ENCODE measurements around the gene ERGIC3.

ERGIC3 gene

DNA sequence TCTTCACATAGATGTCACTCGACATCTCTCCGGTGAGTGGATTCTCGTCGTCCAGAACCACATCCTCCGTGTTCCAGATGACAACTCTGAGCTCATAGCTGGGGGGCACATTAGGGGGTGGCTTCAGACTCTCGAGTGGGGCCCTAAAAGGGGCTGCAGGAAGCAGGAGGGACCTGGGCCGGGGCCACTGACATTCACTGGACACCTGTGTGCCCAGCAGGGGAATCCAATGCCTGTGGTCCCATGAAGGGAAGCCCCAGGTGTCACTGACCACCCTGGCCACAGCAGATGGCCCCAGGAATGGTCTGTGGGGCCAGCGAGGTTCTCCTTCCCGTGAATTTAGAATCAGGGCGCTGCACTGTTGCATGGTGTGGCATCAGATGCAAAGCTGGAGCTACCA, 18.7 kb downstream of the ERGIC3 start:
- TF ChIP-seq ISL1 (CRISPR knock-in tag; IDR thresholded peaks at IDR 0.05) = no peak
- TF ChIP-seq OSR1 (CRISPR knock-in tag; IDR thresholded peaks at IDR 0.05) = no peak
- TF ChIP-seq ZFP3 (CRISPR knock-in tag; IDR thresholded peaks at IDR 0.05) = no peak
- TF ChIP-seq, protein P1, sequence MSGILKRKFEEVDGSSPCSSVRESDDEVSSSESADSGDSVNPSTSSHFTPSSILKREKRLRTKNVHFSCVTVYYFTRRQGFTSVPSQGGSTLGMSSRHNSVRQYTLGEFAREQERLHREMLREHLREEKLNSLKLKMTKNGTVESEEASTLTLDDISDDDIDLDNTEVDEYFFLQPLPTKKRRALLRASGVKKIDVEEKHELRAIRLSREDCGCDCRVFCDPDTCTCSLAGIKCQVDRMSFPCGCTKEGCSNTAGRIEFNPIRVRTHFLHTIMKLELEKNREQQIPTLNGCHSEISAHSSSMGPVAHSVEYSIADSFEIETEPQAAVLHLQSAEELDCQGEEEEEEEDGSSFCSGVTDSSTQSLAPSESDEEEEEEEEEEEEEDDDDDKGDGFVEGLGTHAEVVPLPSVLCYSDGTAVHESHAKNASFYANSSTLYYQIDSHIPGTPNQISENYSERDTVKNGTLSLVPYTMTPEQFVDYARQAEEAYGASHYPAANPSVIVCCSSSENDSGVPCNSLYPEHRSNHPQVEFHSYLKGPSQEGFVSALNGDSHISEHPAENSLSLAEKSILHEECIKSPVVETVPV (CRISPR knock-in tag; IDR thresholded peaks at IDR 0.05) = no peak
- TF ChIP-seq, protein P2, sequence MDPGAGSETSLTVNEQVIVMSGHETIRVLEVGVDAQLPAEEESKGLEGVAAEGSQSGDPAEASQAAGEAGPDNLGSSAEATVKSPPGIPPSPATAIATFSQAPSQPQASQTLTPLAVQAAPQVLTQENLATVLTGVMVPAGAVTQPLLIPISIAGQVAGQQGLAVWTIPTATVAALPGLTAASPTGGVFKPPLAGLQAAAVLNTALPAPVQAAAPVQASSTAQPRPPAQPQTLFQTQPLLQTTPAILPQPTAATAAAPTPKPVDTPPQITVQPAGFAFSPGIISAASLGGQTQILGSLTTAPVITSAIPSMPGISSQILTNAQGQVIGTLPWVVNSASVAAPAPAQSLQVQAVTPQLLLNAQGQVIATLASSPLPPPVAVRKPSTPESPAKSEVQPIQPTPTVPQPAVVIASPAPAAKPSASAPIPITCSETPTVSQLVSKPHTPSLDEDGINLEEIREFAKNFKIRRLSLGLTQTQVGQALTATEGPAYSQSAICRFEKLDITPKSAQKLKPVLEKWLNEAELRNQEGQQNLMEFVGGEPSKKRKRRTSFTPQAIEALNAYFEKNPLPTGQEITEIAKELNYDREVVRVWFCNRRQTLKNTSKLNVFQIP (CRISPR knock-in tag; IDR thresholded peaks at IDR 0.05; ENCODE audit: borderline replicate concordance, low read depth) = no peak
- TF ChIP-seq BACH2 (CRISPR knock-in tag; IDR thresholded peaks at IDR 0.05; ENCODE audit: borderline replicate concordance) = no peak
- no peak for TF ChIP-seq ARNTL (CRISPR knock-in tag; IDR thresholded peaks at IDR 0.05; ENCODE audit: borderline replicate concordance, low read depth)
- TF ChIP-seq, protein P3, sequence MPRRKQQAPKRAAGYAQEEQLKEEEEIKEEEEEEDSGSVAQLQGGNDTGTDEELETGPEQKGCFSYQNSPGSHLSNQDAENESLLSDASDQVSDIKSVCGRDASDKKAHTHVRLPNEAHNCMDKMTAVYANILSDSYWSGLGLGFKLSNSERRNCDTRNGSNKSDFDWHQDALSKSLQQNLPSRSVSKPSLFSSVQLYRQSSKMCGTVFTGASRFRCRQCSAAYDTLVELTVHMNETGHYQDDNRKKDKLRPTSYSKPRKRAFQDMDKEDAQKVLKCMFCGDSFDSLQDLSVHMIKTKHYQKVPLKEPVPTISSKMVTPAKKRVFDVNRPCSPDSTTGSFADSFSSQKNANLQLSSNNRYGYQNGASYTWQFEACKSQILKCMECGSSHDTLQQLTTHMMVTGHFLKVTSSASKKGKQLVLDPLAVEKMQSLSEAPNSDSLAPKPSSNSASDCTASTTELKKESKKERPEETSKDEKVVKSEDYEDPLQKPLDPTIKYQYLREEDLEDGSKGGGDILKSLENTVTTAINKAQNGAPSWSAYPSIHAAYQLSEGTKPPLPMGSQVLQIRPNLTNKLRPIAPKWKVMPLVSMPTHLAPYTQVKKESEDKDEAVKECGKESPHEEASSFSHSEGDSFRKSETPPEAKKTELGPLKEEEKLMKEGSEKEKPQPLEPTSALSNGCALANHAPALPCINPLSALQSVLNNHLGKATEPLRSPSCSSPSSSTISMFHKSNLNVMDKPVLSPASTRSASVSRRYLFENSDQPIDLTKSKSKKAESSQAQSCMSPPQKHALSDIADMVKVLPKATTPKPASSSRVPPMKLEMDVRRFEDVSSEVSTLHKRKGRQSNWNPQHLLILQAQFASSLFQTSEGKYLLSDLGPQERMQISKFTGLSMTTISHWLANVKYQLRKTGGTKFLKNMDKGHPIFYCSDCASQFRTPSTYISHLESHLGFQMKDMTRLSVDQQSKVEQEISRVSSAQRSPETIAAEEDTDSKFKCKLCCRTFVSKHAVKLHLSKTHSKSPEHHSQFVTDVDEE (CRISPR knock-in tag; IDR thresholded peaks at IDR 0.05) = no peak
- TF ChIP-seq ZFP30 (CRISPR knock-in tag; IDR thresholded peaks at IDR 0.05) = no peak
- no peak for TF ChIP-seq ZNF8 (CRISPR knock-in tag; IDR thresholded peaks at IDR 0.05)
- no peak for TF ChIP-seq ZNF70 (CRISPR knock-in tag; IDR thresholded peaks at IDR 0.05)
- ATAC-seq = no peak

DNA sequence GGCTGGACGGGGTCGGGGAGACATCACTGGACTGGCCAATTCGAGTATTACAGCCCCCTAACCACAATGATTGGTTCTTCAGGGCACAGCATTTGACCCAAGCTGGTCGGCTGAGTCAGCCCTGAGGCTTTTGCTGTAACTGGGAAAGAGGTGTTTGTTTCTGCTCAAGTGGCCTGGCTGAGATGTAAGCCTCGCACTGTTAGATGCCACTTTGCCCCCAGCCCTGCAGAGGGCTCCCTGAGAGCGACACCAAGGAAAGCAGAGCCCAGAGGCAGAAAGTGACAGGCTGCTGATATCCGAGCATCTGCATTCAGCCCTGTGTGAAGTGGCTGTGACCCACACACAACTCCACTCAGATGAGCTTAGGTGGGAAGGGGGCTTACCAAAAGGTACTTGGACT, 19.4 kb downstream of the ERGIC3 start:
- peak; percentile 86 for ATAC-seq
- TF ChIP-seq CSDC2 (CRISPR knock-in tag; IDR thresholded peaks at IDR 0.05) (no peak), ZFP30 (CRISPR knock-in tag; IDR thresholded peaks at IDR 0.05) (no peak), ARNTL (CRISPR knock-in tag; IDR thresholded peaks at IDR 0.05; ENCODE audit: borderline replicate concordance, low read depth) (no peak)

DNA sequence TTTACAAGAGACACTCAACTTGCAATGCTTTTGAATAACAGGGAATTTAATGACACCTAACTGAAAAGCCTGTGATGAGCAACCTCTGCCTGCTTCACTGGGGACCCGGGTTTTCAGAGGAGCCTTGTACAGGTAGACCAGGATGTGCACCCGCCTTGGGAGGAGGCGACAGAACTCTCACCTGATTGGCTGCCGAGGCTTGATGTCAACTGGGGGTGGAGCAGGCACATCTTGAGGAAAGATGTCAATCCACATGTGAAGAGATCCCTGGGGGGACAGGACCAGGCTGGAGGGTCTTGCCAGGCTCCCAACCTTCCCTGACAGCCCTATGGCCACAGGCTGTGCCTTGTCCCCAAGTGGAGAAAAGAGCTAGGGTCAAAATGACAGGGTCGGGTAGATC, 19.8 kb downstream of the ERGIC3 start:
- ATAC-seq = no peak
- TF ChIP-seq OSR1 (CRISPR knock-in tag; IDR thresholded peaks at IDR 0.05) = no peak
- TF ChIP-seq ZNF70 (CRISPR knock-in tag; IDR thresholded peaks at IDR 0.05) = no peak

DNA sequence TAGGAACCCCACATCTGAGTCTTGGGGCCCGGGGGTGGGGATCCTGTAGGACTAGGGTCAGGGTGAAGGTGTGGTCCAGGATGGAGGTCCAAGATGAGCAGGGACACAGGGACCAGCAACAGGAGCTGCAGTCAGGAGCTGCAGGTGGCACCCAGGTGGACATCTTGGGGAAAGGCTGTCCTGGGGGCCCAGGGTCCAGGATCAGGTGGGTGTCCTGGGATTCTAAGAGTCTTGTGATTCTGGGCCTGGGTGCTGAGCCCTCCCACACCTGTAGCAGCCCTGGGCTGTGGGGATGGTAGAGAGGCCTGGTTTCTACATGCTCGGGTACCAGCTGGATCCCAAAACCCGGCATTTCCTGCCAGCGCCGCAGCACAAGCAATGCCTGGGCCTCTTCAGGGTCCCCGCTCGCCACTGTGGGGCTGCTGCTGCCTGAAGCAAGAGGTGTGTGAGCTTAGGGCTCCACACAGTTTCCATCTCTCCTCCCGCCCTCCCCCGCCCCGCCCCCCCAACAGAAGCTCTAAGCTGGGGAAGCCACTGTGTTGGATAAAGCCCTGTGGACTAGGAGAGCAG, 20.7 kb downstream of the ERGIC3 start:
- TF ChIP-seq ZFP30 (CRISPR knock-in tag; IDR thresholded peaks at IDR 0.05) (no peak), ISL1 (CRISPR knock-in tag; IDR thresholded peaks at IDR 0.05) (no peak), BACH2 (CRISPR knock-in tag; IDR thresholded peaks at IDR 0.05; ENCODE audit: borderline replicate concordance) (no peak), ESRRG (CRISPR knock-in tag; IDR thresholded peaks at IDR 0.05) (no peak), PPARA (CRISPR knock-in tag; IDR thresholded peaks at IDR 0.05; ENCODE audit: borderline replicate concordance) (no peak), ZNF8 (CRISPR knock-in tag; IDR thresholded peaks at IDR 0.05) (no peak), ZNF70 (CRISPR knock-in tag; IDR thresholded peaks at IDR 0.05) (no peak), SNAI2 (CRISPR knock-in tag; IDR thresholded peaks at IDR 0.05) (no peak), ARNTL (CRISPR knock-in tag; IDR thresholded peaks at IDR 0.05; ENCODE audit: borderline replicate concordance, low read depth) (no peak), TCF4 (CRISPR knock-in tag; IDR thresholded peaks at IDR 0.05; ENCODE audit: borderline replicate concordance) (no peak)
- TF ChIP-seq, protein P2 (CRISPR knock-in tag; IDR thresholded peaks at IDR 0.05; ENCODE audit: borderline replicate concordance, low read depth) = no peak
- TF ChIP-seq, protein P4, sequence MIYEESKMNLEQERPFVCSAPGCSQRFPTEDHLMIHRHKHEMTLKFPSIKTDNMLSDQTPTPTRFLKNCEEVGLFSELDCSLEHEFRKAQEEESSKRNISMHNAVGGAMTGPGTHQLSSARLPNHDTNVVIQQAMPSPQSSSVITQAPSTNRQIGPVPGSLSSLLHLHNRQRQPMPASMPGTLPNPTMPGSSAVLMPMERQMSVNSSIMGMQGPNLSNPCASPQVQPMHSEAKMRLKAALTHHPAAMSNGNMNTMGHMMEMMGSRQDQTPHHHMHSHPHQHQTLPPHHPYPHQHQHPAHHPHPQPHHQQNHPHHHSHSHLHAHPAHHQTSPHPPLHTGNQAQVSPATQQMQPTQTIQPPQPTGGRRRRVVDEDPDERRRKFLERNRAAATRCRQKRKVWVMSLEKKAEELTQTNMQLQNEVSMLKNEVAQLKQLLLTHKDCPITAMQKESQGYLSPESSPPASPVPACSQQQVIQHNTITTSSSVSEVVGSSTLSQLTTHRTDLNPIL (CRISPR knock-in tag; IDR thresholded peaks at IDR 0.05; ENCODE audit: low read depth) = no peak
- TF ChIP-seq, protein P1 (CRISPR knock-in tag; IDR thresholded peaks at IDR 0.05) = no peak
- TF ChIP-seq, protein P5, sequence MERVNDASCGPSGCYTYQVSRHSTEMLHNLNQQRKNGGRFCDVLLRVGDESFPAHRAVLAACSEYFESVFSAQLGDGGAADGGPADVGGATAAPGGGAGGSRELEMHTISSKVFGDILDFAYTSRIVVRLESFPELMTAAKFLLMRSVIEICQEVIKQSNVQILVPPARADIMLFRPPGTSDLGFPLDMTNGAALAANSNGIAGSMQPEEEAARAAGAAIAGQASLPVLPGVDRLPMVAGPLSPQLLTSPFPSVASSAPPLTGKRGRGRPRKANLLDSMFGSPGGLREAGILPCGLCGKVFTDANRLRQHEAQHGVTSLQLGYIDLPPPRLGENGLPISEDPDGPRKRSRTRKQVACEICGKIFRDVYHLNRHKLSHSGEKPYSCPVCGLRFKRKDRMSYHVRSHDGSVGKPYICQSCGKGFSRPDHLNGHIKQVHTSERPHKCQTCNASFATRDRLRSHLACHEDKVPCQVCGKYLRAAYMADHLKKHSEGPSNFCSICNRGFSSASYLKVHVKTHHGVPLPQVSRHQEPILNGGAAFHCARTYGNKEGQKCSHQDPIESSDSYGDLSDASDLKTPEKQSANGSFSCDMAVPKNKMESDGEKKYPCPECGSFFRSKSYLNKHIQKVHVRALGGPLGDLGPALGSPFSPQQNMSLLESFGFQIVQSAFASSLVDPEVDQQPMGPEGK (CRISPR knock-in tag; IDR thresholded peaks at IDR 0.05; ENCODE audit: borderline replicate concordance) = no peak
- TF ChIP-seq, protein P3 (CRISPR knock-in tag; IDR thresholded peaks at IDR 0.05) = no peak
- no peak for ATAC-seq
